Esophagus muscularis mucosa (tissue), 3 donors: ENCODE results near the gene ZNF438.

Experiments used
- CTCF ChIP-seq, 3 experiments: fragments of 200-600 bp in 2 of 3; fragments of 450-650 bp in 1 of 3; sonication (generic) in 2 of 3; IDR thresholded peaks; one replicate each; pipeline ENCODE4 v1.5.1; 2017 to 2019; ENCODE audit warnings: antibody characterized with exemption in 3 of 3, mild to moderate bottlenecking in 2 of 3, moderate library complexity in 1 of 3
- POLR2A ChIP-seq: fragments of 450-650 bp; IDR thresholded peaks from one replicate; pipeline ENCODE4 v1.6.1; 2017; ENCODE audit warnings: antibody characterized with exemption, moderate library complexity, mild to moderate bottlenecking, low read depth

GRCh38 chr10:30869566-30869965 is 162.1 kb downstream of the ZNF438 start:
- no peak for TF ChIP-seq CTCF (IDR thresholded peaks at IDR 0.05)
- TF ChIP-seq POLR2A: no peak
